Erythroblast (primary cell): ENCODE measurements around the gene CCM2L.

Experiments
- GATA1 ChIP-seq: IDR thresholded peaks from 2 replicates; pipeline ENCODE4 v1.6.1; 2011; ENCODE audit warnings: low read depth, mild to moderate bottlenecking, control low read depth, low read length, moderate library complexity
- POLR2A ChIP-seq: IDR thresholded peaks from 2 replicates; pipeline ENCODE4 v1.6.1; 2011; ENCODE audit warnings: mild to moderate bottlenecking, low read length

- TF ChIP-seq POLR2A, result no peak
- TF ChIP-seq GATA1, result no peak
Observed at GRCh38 chr20:32052090-32052777, 42.0 kb downstream of the CCM2L start, which contains the start of gene HCK.
